GM18526 (cell line): ENCODE results near the gene PGAP6.

ENCODE experiments used
- POLR2A ChIP-seq: IDR thresholded peaks from 3 replicates; pipeline ENCODE4 v1.6.1; 2011; ENCODE audit not compliant: insufficient read length; ENCODE audit errors: extremely low read depth

Gene PGAP6

DNA sequence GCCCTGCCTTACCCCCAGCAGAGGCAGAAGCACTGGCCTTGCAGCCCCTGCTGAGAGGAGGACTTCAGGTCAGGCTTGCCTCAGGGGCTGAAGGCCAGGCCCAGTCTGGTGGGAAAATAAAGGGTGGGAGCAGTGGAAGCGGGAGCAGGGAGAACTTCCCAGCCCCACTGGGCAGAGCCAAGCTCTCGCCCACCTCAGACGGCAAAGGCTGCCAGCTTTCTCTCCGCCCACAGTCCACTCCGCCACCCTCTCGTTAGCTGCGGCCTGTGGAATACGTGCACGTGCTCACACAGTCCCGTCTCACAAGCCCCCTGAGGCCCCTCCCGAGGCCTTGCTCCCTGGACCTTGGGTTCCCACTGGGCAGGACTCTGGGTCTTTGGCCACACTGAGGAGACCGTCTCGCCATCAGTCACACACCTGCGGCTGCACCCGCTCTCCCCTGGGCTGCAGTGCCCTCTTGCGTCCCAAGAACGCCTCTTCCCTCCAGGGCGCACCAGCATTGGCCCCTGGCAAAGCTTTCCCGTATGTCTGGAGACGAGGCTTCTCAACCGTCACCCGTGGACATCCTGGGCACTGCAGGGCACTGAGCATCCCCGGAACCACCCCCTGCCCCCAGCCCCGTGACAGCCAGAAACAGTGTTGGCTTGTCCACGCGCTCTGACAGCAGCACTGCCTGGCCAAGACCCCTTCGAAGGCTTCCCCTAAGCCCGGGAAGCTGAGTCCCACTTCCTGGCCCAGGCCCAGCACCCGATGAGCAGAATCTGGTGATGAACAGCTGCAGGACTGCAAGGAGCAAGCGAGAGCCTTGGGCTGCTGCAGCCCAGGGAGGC, 19.7 kb downstream of the PGAP6 start:
- no peak for TF ChIP-seq POLR2A

DNA sequence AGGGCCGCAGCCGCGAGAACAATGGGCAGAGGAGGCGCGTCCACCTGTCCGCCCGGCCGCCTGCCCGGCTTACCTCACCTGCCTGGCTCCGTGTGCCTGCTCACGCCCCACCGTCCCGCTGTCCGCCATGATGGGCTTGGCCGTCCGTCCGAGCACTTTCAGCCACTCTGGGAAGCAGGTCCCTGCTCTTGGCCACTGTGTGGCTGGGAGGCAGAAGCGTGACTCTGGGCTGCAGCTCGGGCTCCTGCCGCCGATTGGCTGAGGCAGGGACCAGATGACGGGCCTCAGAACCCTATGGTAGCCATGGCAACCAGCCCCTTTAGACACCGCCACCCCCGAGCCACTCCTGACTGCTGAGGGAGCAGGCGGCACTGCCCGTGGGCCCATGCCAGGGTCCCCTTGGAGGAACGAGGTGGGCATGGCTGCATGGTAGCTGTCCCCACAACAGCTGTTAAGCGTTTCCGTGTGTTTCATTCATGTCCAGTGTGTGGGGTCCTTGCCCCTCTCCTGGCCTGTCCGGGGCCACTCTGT, 20.4 kb downstream of the PGAP6 start:
- TF ChIP-seq POLR2A: no peak

DNA sequence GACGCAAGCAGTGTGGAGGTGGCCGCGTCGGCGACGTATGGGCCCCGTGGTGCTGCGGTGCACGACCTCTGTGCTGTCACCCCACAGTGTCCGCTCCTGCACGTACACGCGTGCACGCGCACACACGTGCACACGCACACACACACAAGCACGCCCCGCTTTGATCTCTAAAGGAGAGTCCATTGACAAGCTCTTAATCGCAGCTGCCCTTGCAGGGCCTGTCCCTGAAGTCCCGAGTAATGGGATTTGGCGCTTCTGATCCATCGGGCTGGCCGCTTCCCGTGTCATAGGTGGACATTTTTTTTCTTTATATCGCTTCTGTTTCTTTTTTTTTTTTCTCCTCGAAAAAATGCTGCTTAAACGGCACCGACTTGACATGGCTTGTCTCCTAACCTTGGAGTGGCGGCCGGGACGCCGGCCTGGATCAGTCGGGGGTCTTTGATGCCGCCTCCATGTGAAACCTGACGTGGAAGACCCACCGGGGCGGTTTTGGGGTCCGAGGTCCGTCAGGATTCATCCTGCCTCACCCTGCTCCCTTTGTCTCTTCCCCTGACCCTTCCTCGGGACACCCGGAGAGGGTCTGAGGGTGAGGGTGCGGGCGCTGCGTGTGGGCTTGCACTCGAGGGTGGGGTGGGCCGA, 21.0 kb downstream of the PGAP6 start:
- TF ChIP-seq POLR2A: no peak

DNA sequence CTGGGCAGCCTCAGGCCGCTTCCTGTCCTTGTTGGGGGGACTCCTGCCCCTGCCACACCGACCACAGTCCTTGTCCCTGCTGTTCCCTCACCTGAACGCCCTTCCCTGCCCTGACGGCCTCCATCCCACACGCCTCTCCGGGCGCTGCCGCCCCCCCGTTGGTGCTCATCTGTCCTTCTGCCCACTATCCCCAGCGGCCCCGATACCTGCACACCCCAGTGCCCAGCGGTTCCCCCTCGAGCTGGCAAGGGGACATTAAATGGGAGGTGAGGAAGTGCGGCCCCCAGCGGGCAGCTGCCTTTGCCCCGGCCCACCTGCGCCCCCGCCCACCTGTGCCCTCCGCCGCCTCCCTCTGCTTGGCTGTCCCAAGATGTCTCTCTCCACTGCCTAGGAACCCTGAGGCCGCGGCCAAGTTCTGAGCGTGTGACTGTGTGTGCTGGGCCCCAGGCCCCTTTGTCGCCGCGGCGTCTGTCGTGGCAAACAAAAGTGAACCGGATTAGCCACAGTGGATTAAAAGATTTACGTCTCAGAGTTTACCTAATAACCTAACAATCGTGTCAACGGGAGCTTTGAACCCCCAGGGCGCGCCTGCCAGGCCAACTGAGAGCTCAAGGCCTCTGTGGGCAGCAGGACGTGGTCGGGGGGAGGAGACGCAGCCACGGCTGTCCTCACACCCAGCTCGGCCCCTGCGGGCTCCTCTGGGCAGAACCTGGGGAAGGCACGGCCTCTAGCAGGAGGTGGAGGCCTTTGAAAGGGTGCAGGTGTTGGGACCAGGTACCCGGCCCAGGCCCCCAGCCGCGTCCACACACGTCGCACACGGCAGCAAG, 21.7 kb downstream of the PGAP6 start:
- TF ChIP-seq POLR2A: no peak

DNA sequence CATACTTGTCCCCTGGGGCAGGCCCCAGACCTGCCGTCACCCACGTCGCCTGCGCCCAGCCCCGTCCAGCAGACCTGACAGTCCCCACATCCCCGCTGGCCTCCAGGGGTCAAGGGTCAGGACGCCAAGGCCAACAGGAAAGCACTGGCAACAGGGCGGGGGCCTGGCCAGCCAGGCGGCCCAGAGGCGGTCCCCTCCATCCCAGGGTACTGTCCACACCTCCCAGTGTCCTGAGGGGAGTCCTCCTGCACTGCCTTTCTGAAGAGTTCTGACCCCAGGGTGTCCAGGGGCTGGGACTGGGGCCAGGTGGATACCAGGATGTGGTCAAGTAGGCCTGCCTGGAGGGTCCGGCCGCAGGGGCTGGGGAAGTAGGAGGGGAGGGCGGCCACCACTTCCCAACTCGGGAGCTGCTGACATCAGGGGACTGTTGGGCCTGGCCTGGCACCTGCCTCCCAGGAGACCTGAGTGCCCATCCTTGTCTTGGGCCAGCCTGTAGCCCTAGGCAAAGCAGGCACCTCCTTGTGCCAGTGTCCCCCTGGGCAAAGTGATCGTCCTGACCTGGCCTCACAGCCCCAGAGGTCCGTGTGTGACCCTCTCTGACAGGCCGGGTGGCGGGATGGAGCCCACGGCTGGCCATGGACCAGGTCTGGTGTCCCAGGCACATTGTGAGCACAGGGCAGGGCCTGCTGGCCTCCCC, 22.6 kb downstream of the PGAP6 start:
- no peak for TF ChIP-seq POLR2A

DNA sequence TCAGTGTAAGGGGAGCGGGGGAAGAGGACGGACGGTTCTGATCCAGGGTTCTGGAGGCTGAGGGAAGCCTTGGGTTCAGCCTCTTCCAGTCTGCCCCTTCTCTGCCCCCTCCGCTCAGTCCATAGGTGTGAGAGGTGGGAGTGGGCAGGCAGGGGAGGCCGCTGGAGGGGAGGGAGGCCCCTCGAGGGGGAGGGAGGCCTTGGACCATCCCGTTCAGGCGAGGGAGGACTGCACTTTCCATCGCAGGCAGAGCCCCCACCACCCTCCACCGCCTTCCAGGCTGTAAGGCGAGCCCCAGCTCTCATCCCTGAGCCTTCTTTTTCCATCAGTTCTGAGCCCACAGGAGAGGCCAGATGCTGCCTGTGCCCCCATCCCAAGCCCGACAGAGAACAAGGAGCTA, 25.0 kb downstream of the PGAP6 start:
- no peak for TF ChIP-seq POLR2A

DNA sequence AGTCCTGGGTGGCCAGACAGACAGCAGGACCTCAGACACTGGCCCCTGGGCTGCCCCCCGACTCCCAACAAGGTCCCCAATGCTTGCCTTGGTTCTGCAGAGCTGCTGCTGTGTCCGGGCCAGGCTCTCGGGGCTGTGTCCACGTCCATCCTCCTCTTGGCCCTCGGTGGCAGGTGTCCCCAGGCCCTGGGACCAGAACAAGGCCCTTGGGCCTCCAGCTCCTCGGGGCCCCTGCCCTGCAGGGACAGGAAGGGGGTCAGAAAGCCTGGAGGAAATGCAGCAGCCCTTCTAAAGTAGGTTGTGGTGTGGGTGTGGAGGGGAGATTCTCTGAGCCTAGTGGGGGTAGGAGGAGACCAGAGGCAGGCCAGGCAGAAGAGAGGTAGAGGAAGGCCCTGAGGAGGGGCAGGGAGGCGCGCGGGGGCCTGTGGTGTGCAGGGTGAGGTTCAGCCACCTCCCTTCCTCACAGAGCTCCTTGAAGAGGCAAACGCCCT, 26.8 kb downstream of the PGAP6 start:
- no peak for TF ChIP-seq POLR2A

DNA sequence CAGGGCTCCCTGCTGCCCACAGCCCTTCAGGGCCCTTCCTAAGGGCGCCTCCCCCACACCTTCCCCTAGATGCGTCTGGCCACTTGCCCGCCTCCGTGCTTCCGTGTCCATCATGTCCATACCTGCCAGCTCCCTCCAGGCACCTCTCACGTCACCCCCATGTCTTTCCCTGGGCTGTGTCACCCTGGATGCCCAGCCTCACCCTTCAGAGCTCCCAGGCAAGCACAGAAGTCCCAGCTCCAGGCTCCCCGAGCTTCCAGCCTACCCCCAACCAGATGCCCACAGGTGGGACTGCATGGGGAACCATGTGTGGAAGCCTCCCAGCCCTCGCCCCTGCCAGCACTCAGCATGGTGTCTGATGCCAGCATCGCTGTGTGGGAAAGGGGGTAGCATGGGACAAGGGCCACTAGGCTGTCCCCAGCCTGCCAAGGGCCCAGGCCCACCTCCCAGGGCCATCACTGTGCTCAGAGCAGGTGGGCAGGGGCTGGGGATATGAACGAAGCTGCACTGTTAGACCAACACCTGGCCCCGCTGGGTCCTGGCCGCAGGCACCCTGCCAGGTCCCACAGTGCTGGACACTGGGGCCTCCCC, 27.4 kb downstream of the PGAP6 start:
- TF ChIP-seq POLR2A: no peak

DNA sequence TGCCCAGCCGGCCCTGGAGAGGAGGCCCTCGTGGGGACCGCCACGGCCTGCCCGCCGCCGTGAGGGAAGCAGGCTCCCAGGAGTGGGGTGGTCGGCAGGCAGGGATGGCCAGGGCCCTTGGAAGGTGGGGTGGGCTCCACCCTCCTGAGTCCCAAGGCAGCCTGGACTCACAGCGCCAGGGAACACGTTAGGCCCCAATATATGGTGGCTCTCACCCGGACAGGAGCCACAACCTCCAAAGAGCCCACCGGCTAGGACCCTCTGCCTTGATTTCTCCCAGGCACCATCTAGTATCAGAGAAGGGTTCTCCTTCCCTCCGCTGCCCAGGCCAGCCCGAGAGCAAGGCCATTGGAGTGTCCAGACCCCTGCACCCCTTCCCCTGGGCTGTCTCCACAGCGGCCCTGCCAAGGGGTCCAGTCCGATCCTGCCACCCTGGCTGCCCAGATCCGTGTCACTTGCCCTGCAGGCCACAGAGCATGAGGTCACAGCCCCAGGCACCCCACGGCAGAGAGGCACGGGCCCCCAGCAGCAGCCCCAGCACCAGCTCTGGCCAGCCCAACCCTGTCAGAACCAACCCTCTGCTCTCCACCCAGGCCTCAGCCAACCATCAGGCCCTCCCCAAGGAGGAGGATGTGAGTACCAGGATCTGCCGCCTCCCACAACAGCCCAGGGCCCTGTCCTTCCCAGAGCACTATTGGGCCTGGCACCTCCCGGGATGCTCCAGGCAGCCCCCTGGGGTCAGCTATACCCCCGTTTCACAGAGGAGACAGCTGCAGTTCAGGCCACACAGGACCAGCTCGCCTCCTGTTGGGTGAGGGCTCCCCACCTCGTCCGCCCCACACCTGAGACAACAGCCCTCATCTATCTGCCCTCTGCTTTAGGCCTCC, 28.1 kb downstream of the PGAP6 start:
- no peak for TF ChIP-seq POLR2A

DNA sequence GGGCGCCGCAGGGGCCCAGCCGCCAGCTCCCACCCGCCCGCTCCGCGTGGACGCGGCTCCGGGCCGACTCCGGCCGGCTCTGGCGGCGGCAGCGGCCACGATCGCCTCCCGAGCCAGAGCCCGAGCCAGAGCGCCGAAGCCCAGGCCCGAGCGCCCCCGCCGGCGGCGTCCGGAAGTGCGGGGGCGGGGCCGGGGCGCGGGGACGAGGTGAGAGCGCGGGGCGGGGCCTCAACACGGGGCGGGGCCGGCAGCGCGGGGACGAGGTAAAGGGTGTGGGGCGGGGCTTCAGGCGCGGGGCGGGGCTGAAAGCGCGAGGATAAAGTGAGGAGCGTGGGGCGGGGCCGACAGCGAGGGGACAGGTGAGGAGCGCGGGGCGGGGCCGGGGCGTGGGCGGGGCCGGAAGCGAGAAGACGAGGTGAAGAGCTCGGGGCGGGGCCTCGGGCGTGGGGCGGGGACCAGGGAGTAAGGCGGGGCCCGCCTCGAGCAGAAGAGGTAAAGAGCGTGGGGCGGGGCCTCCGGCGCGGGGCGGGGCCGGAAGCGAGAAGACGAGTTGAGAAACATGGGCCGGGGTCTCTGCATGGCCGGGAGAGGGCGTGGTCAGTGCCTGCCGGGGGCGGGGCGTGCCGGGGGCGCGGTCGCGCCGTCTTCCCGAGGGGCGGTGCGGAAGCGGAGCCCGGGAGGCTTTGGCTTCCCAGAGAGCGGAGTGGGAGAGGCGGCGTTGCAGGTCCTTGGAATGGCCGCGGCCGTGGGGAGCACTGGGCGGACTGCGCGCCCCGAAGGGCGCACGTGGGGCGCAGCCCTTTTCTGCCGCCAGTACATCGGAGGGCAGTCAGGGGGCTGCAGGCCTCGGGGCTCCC, 29.0 kb downstream of the PGAP6 start, which contains the start of gene AXIN1:
Gene AXIN1, minus strand, starts transcription at position 177 of the 857 bp plus-strand sequence. CDS start 5,698 bp downstream, outside the sequence.
- peak; percentile 65 for TF ChIP-seq POLR2A

DNA sequence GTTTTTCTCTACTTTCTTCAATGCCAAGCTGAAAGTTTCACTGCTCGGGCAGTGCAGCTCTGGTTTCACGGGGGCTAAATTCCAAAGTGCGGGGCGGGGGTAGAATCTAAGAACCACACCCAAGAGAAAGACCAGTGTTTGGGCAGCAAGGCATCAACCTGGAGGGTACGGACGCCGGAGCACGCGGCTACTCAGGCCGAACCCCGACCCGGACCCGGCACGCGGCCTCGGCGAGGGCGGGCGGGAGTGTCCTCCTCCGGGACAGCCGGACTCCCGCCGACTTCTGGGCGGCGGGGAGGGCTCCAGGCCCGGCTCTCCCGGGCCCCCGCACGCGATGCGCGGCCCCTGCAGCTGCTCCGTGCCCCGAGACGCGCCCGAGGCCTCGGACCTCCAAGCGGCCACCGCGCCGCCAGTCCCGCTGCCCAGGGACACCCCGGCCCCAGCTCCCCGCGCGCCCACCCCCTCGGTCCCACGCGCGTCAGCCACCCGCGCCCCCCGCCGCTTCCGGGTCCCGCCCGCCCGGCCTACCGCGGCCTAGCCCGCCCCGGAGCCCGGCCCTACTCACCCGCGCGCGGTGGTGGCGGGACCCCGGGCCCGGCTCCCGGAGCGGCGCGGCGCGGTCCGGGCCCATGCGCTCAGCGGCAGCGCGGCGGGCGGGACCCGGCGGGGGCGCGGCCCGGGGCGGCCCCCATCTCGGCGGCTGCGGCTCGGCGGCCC, 29.8 kb downstream of the PGAP6 start:
- no peak for TF ChIP-seq POLR2A

DNA sequence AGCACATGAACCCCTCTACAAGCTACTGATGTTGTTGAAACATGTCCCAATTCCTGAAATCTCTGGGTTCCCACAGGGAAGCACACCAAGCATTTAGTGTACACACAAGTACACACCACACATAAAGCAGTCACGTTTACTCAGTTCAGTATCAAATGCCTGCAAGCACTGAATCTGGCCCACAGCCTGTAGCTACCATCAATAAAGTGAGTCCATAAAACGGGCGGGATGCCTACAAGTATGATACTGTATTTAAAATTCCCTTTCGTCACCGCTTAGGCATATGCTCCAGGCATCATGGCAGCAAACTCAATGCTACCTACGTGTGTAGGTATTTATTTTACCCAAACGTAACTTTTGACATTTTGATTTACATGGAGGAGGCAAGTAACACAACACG, 31.6 kb downstream of the PGAP6 start:
- TF ChIP-seq POLR2A: no peak
